NT2/D1 (cell line): ENCODE data around the gene LRRC61.

Experiments used
- SUZ12 ChIP-seq: IDR thresholded peaks from 2 replicates; pipeline ENCODE4 v1.6.1; 2011; ENCODE audit not compliant: insufficient read length, insufficient read depth; ENCODE audit errors: extremely low read depth
- YY1 ChIP-seq: IDR thresholded peaks from 2 replicates; pipeline ENCODE4 v1.6.1; 2011; ENCODE audit not compliant: insufficient read length, insufficient read depth
- ZNF274 ChIP-seq: IDR thresholded peaks from 2 replicates; pipeline ENCODE4 v1.6.1; 2011; ENCODE audit warnings: mild to moderate bottlenecking, low read depth, low read length

GRCh38 chr7:150363370-150363769 is 40.2 kb downstream of the LRRC61 start:
- TF ChIP-seq ZNF274: no peak
- no peak for TF ChIP-seq SUZ12
- no peak for TF ChIP-seq YY1
